OCI-LY1 (cell line): Measurements from ENCODE around the gene SNTG2.

ENCODE experiments used
- H2AFZ ChIP-seq: fragments of 200-600 bp; sonication (generic), shearing (Covaris generic); 2 replicates; pipeline ENCODE4 v1.6.0; 2014; ENCODE audit warnings: antibody characterized with exemption, mild to moderate bottlenecking, low read length
- H3F3A ChIP-seq: fragments of 200-600 bp; sonication (generic), shearing (Covaris generic); 2 replicates; pipeline ENCODE4 v1.6.0; 2014; ENCODE audit warnings: mild to moderate bottlenecking, antibody characterized with exemption, low read length, moderate library complexity; ENCODE audit not compliant: insufficient read depth
- H3K27ac ChIP-seq: fragments of 200-600 bp; sonication (generic); 2 replicates; pipeline ENCODE4 v1.5.1; 2014; ENCODE audit warnings: low read length, mixed run types, mild to moderate bottlenecking, low read depth; ENCODE audit not compliant: poor library complexity, severe bottlenecking
- H3K27me3 ChIP-seq: fragments of 200-600 bp; sonication (generic); 2 replicates; pipeline ENCODE4 v1.6.0; 2014; ENCODE audit warnings: antibody characterized with exemption, mild to moderate bottlenecking, low read length, moderate library complexity; ENCODE audit not compliant: insufficient read depth
- H3K36me3 ChIP-seq: fragments of 200-600 bp; sonication (generic); 2 replicates; pipeline ENCODE4 v1.6.1; 2014; ENCODE audit warnings: mild to moderate bottlenecking, antibody characterized with exemption, low read length, moderate library complexity, mixed read lengths; ENCODE audit not compliant: insufficient read depth
- H3K4me1 ChIP-seq: fragments of 200-600 bp; sonication (generic); 2 replicates; pipeline ENCODE4 v1.5.1; 2014; ENCODE audit warnings: mild to moderate bottlenecking, low read length, moderate library complexity; ENCODE audit not compliant: insufficient read depth, severe bottlenecking
- H3K4me2 ChIP-seq: fragments of 200-600 bp; sonication (generic), shearing (Covaris generic); 2 replicates; pipeline ENCODE4 v1.6.1; 2014; ENCODE audit warnings: low read length
- H3K4me3 ChIP-seq: fragments of 200-600 bp; sonication (generic); 2 replicates; pipeline ENCODE4 v1.5.1; 2014; ENCODE audit warnings: low read length, low read depth, mild to moderate bottlenecking, mixed read lengths; ENCODE audit not compliant: poor library complexity, severe bottlenecking
- H3K79me2 ChIP-seq: fragments of 200-600 bp; shearing (Covaris generic); 2 replicates; pipeline ENCODE4 v1.6.1; 2016; ENCODE audit warnings: mixed run types, low read length, mixed read lengths; ENCODE audit not compliant: insufficient read depth
- H3K9ac ChIP-seq: fragments of 200-600 bp; sonication (generic), shearing (Covaris generic); 2 replicates; pipeline ENCODE4 v1.6.1; 2014; ENCODE audit warnings: mild to moderate bottlenecking, low read length, mixed read lengths
- H3K9me2 ChIP-seq: fragments of 200-600 bp; sonication (generic), shearing (Covaris generic); 2 replicates; pipeline ENCODE4 v1.6.1; 2014; ENCODE audit warnings: low read depth, mild to moderate bottlenecking, low read length, mixed read lengths
- H3K9me3 ChIP-seq: fragments of 200-600 bp; shearing (Covaris generic); 2 replicates; pipeline ENCODE4 v1.6.1; 2014; ENCODE audit warnings: low read length, mixed read lengths
- H4K20me1 ChIP-seq: fragments of 200-600 bp; sonication (generic), shearing (Covaris generic); 2 replicates; pipeline ENCODE4 v1.6.0; 2016; ENCODE audit warnings: mild to moderate bottlenecking, low read length; ENCODE audit not compliant: insufficient read depth
- EZH2 ChIP-seq: fragments of 200-600 bp; sonication (generic), shearing (Covaris generic); IDR thresholded peaks from 2 replicates; pipeline ENCODE4 v1.8.0; 2017; ENCODE audit warnings: borderline replicate concordance, mixed run types, mild to moderate bottlenecking, antibody characterized with exemption, low read length, moderate library complexity, mixed read lengths
- TF ChIP-seq, protein P1 (sequence below): fragments of 200-600 bp; sonication (generic), shearing (Covaris generic); IDR thresholded peaks from 2 replicates; pipeline ENCODE4 v1.5.1; 2017; ENCODE audit warnings: mild to moderate bottlenecking, antibody characterized with exemption, low read length, moderate library complexity, mixed read lengths

Gene SNTG2

GRCh38 chr2:1055014-1055595, 104.5 kb downstream of the SNTG2 start:
- TF ChIP-seq, protein P1, sequence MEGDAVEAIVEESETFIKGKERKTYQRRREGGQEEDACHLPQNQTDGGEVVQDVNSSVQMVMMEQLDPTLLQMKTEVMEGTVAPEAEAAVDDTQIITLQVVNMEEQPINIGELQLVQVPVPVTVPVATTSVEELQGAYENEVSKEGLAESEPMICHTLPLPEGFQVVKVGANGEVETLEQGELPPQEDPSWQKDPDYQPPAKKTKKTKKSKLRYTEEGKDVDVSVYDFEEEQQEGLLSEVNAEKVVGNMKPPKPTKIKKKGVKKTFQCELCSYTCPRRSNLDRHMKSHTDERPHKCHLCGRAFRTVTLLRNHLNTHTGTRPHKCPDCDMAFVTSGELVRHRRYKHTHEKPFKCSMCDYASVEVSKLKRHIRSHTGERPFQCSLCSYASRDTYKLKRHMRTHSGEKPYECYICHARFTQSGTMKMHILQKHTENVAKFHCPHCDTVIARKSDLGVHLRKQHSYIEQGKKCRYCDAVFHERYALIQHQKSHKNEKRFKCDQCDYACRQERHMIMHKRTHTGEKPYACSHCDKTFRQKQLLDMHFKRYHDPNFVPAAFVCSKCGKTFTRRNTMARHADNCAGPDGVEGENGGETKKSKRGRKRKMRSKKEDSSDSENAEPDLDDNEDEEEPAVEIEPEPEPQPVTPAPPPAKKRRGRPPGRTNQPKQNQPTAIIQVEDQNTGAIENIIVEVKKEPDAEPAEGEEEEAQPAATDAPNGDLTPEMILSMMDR = no peak
- TF ChIP-seq EZH2 = no peak

DNA sequence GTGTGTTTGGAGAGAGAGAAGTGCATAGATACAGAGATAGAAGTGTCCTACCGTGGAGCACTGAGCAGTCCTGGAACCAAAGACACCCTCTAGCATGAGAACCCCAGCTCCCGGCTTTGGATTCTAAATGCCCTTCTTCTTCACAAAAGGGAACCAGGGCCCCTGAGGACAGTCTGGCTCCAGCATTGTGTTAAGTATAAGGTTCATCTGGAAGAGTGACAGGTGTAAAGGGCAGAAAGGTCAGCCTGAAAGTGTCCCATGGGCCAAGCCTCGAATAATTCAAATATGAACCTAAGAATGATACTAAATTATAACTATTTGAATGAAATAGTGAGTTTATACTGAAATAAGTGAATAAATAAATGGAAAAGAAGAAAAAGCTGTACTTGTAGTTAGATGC, 109.7 kb downstream of the SNTG2 start:
- H3K9me2 ChIP-seq = no peaks in the 10 kb centered on the region
- no peak overlapping the region for H2AFZ ChIP-seq
- no peaks in the 10 kb centered on the region for H3K79me2 ChIP-seq
- H3K9me3 ChIP-seq = no peaks in the 10 kb centered on the region
- no peaks in the 10 kb centered on the region for H3K27me3 ChIP-seq
- no peaks in the 10 kb centered on the region for H3K36me3 ChIP-seq
- no peak overlapping the region for H3K4me2 ChIP-seq
- no peak overlapping the region for H3K4me3 ChIP-seq
- no peaks in the 10 kb centered on the region for H4K20me1 ChIP-seq
- H3K4me1 ChIP-seq = no peaks in the 10 kb centered on the region
- no peak overlapping the region for H3K27ac ChIP-seq
- TF ChIP-seq, protein P1 = no peak
- no peak for TF ChIP-seq EZH2
- H3F3A ChIP-seq = no peaks in the 10 kb centered on the region; the same call in 1 of the 2 replicates
- H3K9ac ChIP-seq = no peak overlapping the region

More at GRCh38 chr2:1055014-1055595, 104.5 kb downstream of the SNTG2 start:
- no peaks in the 10 kb centered on the region for H4K20me1 ChIP-seq
- H3K36me3 ChIP-seq = no peaks in the 10 kb centered on the region
- no peak overlapping the region for H3K4me2 ChIP-seq
- H2AFZ ChIP-seq = no peak overlapping the region
- H3K9ac ChIP-seq = no peak overlapping the region
- no peak overlapping the region for H3K4me3 ChIP-seq
- no peaks in the 10 kb centered on the region for H3K79me2 ChIP-seq
- H3K9me2 ChIP-seq = no peaks in the 10 kb centered on the region
- no peaks in the 10 kb centered on the region for H3F3A ChIP-seq
- H3K4me1 ChIP-seq = no peaks in the 10 kb centered on the region
- H3K9me3 ChIP-seq = no peaks in the 10 kb centered on the region
- no peak overlapping the region for H3K27ac ChIP-seq
- no peaks in the 10 kb centered on the region for H3K27me3 ChIP-seq

DNA sequence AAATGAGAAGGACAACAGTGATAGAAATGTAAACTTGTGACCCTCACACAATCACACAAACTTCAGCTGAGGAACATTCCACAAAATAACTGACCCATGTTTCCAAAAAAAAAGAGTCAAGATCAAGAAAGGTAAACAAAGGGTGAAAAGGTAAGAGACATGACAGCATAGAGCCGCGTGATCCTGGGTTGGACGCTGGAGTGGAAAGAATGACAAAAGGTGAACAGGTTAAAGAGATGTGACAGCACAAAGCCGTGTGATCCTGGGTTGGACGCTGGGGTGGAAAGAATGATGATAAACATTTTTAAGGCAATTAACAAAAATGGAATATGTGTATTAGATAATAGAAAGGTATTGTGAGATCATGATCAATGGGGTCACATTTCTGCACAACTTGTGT, 110.3 kb downstream of the SNTG2 start:
- Histone ChIP-seq H3K36me3 (no peaks in the 10 kb centered on the region), H3K4me2 (no peak overlapping the region), H3K9ac (no peak overlapping the region), H3F3A (no peaks in the 10 kb centered on the region; the same call in 1 of the 2 replicates), H3K9me2 (no peaks in the 10 kb centered on the region), H3K4me1 (no peaks in the 10 kb centered on the region), H3K27ac (no peak overlapping the region), H4K20me1 (no peaks in the 10 kb centered on the region), H3K9me3 (no peaks in the 10 kb centered on the region), H2AFZ (no peak overlapping the region), H3K4me3 (no peak overlapping the region), H3K79me2 (no peaks in the 10 kb centered on the region), H3K27me3 (no peaks in the 10 kb centered on the region)
- TF ChIP-seq EZH2 = no peak
- TF ChIP-seq, protein P1 = no peak
